ENCODE results near the gene LRRC37A.
"Not testable (repeated sequence)": the region's sequence is repeated elsewhere in the genome, so short reads cannot be mapped to it uniquely, and the experiment has no call there.

DNA sequence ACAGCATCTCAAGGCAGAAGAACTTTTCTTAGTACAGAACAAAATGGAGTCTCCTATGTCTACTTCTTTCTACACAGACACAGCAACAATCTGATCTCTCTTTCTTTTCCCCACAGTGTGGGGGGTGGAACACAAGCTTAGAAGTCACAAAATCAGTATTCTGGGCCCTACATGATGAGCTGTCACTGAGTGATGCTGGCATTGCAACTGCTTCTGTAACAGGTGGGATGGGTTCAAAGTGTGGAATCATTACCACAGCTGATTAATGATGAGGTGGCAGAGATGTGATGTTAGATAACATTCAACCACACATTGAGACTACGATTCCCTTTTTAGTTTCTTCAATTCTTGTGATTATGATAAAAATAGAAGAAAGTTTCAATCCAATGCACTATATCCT lies 10.5 kb upstream of the LRRC37A start:
- TF ChIP-seq, protein P1, sequence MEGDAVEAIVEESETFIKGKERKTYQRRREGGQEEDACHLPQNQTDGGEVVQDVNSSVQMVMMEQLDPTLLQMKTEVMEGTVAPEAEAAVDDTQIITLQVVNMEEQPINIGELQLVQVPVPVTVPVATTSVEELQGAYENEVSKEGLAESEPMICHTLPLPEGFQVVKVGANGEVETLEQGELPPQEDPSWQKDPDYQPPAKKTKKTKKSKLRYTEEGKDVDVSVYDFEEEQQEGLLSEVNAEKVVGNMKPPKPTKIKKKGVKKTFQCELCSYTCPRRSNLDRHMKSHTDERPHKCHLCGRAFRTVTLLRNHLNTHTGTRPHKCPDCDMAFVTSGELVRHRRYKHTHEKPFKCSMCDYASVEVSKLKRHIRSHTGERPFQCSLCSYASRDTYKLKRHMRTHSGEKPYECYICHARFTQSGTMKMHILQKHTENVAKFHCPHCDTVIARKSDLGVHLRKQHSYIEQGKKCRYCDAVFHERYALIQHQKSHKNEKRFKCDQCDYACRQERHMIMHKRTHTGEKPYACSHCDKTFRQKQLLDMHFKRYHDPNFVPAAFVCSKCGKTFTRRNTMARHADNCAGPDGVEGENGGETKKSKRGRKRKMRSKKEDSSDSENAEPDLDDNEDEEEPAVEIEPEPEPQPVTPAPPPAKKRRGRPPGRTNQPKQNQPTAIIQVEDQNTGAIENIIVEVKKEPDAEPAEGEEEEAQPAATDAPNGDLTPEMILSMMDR (IDR thresholded peaks at IDR 0.05), result not testable (repeated sequence)
- not testable (repeated sequence) for TF ChIP-seq POLR2AphosphoS5 (IDR thresholded peaks at IDR 0.05; ENCODE audit: low read depth, low read length)
